GM19025 (cell line): ENCODE results near the gene DCXR.
A peak's percentile ranks its signal among the peaks of the same experiment; 100 is the strongest.

Experiments
- ATAC-seq: cut with Tn5 transposase; IDR thresholded peaks from one replicate; pipeline ENCODE4 v1.9.1; 2021; ENCODE audit warnings: mild to moderate bottlenecking, low read depth, moderate library complexity; ENCODE audit not compliant: unreplicated experiment

Gene DCXR

DNA sequence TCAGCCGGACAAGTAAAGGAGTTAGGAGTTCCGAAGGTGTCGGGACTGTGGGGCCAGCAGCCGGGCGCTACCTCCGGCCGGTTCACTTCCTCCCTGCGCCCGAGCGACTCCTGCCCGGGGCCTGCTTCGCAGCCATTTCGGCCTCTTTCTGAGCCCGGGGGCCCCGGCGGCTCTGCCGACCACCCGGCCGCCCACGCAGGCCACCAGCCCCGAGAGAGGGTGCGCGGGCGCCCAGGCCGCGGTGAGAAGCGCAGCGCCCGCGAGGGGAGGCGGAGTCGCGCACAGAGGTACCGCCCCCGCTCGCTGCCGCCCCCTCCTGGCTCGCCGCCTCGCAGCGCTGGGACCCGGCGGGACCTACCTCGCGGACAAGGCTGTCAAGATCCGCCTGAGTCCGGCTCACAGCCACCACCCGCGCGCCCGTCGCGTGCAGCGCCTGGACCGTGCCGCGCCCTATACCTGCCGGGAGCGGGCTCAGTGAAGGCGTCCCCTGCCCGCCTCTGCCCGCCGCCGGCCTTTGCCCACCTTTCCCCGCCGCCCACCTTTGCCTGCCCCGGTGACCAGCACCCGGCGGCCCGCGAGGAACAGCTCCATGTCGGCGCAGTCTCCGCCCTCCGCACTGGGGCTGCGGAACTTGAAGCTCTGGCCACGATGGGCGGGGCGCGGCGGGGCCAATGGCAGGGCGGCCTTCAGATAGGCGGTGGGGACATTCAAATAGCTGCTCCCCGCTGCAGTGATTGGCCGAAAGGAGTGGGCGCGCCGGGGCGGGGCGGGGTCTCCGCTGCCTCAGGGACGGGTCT is at the start of gene DCXR:
TSS of gene DCXR (minus strand) at position 606 of the 797 bp plus-strand sequence. CDS start at position 591, 15 bp downstream.
- peak; percentile 85 for ATAC-seq

DNA sequence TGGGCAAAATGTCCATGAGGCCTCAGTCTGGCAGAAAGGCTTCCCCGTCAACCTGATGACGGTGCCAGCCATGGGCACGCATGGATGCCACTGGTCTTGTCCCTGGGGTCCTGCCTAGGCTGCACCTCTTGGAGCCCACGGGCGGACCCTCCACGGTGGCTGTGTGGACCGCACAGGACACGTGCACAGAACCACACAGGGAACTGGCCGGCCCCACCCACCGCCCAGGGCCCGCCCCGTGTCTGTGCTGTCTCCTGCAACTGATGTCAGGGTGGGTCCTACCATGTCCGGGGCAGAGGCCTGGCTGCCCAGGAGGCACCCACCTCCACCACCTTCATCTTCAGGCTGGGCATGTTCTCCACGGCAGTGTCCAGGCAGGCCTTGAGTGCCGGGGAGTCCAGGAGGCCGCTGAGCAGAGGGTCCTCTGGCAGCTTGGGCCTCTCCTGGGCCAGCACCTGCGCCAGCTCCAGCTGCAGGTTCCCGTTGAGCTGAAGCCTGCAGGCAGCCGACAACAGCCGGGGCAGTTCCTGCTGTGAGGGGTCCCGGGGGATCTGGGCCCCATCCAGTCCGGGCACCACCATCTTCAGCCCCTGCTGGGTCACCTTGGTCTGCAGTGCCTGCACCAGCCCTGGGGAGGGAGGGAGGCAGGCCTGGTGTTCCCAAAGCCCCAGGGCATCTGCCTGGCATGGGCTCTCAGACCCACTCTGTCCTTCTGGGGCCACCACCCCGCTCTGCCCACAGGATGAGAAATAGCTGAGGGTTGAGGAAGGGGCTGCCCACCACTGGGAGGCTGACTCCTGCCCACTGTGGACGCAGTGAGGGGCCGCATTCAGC is 48.7 kb upstream of the DCXR start:
- no peak for ATAC-seq

DNA sequence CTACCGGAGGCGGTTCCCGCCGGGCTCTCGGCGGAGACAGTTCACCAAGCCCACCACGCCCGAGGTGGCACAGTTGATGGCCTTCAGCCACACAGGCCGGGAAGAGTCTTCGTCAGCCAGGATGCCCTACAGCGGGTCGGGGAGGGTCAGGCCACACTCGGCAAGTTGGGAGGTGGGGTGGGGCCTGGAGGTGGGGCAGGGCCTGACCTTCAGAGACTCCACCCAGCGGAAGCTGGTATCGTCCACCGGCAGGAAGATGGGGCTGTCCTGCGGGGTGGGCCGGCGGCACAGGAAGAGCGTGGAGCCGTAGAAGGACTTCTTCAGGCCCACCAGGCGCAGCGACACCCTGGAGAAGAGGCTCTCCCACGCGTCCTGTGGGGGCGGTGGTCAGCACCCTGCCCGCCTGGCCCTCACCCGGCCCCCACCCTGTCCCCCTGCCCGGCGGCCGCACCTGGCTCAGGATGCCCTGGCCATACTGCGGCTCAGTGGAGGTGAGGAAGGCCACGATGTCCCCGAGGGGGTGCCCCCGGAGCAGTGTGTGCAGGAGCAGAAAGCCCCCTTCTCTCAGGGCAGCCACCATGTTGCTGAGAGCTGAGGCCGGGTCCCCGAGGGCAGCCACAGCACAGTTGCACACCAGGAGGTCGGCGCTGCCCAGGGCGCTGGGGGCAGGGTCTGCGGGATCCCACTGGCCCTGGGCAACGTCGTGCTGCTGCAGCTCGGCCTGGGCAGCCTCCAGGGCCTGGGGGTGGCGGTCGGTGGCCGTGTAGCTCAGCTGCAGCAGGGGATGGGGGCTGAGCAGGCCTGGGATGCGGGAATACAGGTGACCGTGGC is 47.7 kb upstream of the DCXR start:
- no peak for ATAC-seq

DNA sequence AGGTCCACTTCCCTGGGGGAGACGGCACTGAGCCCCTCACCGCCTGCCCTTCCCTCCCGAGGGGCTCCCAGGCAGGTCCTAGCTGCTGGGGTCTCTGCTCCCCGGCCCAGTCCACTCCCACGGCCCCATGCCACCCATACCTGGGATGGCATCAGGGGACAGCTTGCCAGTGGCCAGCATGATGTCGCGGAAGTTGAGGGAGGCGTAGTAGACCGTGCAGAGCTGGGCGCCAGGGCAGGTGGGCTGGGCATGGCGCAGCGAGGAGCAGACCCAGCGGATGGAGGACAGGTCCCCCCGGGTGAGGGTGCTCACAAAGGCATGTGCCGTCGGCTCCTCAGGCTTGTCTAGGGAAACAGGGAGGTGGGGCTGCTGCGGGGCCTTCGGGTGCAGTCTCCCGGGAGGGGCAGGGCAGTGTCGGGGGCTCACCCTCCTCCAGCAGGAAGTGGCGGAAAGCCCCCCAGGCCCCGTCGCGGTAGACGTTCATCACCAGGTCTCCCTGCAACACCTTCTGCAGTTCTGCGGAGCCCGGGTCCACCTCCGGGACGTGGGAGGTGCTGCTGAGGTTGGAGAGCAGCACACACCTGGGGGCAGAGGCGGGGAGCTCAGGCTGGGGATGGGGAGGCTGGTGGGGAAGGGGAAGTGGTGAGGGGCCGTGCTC is 47.0 kb upstream of the DCXR start:
- no peak for ATAC-seq

DNA sequence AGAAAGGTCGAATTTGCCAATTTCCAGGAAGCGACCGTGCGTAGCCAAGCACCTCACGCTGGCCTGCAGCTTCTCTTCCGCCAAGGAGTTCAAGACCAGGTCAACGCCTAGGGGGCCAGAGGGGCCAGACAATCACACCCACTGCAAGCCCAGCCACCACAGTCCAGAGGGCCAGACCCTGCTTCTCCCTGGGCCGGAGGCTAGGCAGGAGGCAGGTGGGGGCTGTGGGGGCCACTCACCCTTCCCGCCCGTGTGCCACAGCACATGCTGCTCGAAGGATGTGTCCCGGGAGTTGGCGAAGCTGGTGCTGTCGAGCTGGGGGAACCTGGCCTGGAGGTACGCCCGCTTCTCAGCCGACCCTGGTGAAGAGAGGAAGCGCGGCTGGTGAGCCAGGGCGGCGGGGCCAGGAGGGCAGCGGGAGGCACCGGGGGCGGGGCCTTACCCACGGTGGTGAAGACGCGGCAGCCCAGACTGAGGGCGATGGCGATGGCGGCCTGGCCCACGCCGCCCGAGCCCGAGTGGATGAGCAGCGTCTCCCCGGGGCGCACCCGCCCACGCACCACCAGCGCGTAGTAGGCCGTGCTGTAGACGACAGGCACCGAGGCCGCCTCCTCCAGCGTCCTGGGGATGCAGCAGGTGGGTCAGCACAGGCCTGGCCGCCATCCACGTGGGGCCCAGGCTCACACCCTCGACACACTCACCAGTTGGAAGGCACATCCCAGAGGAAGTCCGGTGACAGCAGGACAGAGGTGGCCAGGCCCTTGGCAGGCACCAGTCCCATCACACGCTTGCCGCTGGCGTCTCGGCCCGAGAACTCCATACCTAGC is 46.2 kb upstream of the DCXR start:
- no peak for ATAC-seq

DNA sequence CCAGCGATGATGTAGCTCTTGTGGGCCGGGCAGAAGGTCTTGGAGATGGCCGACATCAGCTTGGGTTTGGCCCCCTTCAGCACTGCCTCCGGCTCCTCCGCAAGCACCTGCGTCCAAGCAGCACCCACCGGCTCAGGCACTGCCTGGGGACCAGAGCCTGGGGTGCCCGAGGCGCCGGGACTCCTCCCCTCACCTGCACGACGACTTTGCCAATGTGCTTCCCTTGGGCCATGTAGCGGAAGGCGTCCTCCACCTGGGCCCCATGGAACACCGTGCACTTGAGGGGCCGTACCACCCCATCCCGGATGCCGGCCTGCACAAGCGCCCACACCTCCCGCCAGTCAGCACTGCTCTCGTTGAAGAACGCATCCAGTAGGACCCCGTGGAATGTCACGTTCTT is 45.5 kb upstream of the DCXR start:
- no peak for ATAC-seq

DNA sequence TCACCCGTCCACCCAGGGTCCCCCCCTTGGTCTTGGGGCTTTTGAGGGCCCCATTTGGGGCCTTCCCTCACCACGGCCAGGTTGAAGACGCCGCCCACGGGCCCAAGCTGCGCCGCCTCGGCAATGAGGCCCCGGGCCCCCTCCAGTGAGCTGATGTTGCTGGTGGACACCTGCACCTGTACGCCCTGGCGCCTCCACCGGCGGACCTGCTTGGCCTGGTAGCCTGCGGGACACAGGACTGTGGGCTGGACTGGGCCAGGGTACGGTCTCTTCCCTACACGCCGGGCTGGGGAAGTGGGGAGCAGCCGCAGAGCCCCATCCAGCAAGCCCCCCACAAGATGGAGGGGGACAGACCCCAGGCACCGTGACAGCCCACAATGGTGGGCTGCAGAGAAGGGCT is 45.0 kb upstream of the DCXR start:
- no peak for ATAC-seq

DNA sequence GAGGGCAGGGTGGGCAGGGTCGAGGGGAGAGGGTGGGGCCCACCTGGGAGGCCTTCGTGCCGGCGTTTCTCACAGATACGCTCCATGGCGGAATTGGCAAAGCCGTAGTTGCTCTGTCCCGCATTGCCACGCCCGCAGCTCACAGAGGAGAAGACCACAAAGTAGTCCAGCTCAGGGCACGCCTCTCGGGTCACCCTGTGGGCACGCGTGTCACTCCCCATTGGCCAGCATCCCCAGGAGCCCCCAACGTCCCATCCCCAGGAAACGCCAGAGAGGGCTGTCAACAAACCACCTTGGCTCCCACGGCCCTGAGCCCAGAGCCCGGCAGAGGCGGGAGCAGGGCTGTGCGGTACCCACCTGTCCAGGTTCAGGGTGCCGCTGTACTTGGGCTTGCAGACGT is 44.5 kb upstream of the DCXR start:
- no peak for ATAC-seq

DNA sequence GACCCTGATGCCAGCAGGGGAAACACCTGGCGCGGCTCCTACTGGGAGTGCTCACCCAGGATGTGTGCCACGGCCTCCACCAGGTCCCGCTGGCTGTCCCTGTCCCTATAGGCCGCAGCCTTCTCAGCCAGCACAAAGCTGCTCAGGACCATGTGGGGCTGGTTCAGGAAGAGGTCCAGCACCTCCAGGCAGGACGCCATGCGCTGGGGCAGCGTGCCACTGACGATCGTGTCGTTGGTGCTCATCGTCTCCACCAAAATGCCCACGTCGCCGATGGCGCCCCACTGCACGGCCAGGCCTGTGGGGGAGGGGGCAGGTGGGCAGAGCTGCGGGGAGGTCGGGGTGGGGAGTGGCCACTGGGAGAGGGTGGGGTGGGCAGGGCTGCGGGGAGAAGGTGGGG is 44.0 kb upstream of the DCXR start:
- no peak for ATAC-seq

DNA sequence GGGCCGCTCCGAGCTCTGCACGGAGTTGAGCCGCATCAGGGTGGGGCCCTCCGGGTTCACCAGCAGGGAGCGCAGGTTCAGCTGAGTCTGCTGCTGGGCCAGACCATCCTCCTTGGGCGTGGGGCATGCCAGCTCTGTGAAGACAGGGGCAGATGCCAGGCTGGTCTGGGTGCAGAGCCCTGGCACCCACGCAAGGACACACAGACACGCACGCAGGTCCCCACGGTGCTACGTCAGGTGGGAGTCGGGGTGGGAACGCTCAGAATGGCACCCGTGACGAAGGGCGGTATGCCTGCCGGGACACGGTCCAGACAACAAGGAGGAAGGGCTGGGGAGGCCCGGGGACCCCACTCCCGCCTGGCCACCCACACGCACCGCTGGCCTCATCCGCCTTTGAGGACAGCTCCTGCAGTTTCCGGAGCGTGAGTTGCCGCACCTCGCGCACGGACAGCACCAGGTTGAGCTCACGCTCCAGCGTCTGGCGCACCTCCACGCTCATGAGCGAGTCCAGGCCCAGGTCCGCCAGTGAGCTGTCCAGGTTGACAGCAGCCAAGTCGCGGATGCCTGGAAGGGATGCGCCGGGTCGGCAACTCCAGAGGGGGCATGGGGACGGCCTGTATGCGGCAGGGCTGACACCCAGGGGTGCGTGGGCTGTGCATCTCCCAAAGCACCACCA is 43.4 kb upstream of the DCXR start:
- no peak for ATAC-seq

DNA sequence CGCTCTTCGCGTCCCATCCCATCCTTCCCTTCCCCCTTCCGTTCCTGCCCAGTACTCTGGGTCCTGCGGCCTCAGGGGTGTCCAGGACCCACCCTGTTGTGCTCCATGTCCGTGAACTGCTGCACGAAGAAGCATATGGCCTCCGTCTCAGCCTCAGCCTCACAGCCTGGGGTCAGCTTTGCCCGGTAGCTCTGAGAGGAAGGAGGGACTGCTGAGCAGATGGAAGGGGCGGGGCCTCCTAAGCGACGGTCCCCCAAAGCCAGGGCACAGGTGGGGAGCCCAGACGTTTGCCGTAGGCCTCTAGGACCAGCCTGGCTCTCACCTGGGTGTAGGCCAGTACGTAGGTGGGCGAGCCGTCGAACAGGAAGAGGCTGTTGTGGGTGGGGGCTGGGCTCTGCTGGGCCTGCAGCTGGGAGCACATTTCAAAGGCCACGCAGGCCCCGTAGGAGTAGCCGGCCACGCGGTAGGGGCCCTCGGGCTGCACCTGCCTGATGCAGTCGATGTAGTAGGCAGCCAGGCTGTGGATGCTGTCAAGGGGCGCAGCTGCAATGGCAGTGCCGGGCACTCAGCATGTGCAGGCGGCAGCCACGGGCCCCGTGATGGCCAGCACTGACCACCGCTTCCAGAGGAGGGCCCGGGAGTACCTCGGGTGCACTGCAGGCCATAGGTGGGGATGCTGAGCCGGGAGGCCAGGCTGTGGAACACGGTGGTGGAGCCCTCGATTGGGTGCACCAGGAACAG is 42.7 kb upstream of the DCXR start:
- no peak for ATAC-seq

DNA sequence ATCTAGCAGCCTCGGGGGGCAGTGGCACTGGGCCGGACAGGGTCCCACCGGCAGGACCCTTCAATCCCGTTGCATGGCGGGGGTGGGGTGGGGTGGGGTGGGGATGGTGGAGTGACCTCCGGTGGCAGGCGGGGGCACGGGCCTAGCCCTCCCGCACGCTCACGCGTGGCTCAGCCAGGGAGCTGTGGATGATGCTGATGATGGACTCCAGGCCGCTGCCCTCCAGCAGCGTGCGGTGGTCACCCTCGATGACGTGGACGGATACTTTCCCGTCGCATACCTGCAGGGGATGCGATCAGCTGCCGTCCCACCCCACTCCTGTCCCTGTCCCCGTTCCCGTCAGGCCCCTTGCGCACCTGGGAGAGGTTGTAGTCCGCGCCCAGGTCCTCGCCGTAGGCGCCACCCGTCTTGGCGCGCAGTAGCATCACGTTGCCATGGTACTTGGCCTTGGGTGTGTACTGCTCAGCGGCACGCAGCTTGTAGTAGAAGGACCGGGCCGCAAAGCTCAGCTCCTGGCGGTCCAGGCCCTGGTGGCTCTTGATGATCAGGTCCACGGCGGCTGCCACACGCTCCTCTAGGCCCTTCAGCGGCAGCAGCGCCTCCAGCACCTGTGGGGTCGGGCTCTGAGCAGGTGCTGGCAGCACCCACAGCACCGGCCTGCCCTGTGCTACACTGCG is 41.6 kb upstream of the DCXR start:
- ATAC-seq = no peak

DNA sequence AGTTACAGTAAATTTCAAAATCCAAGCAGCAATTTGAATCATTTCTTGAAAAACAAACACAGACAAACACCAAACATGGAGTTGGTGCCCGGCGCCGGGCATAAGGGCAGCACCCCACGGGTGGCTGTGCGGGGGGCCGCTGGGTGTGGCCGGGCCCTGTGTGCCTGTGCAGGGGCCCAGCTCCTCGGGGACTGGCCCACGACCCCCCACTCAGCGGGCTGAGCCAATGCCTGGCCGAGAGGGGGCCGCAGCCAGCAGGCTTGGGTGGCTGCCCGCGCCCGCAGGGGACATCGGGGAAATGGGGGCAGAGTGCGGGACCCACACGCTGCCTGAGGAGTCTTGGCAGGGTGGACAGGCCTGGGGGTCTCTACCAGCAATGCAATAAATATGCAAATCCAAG is 40.9 kb upstream of the DCXR start:
- no peak for ATAC-seq

DNA sequence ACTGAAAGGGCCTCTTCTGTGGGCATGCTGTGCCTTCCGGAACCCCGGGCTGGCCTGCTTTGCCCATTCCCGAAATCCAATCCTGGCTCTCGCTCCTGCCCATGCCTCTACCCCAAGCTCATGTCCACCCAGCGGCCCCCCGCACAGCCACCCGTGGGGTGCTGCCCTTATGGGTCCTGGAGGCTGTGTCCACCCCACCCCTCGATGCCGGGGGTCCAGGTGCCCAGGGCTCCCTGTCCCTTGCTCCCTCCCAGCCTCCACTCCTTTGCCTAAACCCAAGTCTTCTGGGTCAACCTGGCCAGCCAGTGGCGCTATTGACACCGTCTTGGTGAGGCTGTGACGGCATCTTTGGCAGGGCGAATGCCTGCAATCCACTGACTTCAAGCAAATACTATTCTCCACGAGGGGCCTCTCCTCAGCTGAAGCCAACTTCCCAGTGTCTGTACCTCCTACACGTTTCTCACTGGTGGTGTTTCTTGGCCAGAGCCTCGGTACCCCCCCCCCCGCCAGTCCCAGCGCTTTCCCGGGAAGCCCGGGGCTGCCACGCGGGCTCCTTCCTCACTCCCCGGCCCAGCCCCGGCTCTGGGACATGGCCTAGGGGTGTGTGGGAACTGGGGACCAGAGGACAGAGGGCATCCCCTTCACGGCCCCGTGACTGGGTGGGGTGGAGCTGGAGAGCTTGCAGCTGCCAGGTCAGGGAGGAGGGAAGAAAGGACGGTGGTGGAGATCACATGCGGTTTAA is 40.3 kb upstream of the DCXR start:
- no peak for ATAC-seq

DNA sequence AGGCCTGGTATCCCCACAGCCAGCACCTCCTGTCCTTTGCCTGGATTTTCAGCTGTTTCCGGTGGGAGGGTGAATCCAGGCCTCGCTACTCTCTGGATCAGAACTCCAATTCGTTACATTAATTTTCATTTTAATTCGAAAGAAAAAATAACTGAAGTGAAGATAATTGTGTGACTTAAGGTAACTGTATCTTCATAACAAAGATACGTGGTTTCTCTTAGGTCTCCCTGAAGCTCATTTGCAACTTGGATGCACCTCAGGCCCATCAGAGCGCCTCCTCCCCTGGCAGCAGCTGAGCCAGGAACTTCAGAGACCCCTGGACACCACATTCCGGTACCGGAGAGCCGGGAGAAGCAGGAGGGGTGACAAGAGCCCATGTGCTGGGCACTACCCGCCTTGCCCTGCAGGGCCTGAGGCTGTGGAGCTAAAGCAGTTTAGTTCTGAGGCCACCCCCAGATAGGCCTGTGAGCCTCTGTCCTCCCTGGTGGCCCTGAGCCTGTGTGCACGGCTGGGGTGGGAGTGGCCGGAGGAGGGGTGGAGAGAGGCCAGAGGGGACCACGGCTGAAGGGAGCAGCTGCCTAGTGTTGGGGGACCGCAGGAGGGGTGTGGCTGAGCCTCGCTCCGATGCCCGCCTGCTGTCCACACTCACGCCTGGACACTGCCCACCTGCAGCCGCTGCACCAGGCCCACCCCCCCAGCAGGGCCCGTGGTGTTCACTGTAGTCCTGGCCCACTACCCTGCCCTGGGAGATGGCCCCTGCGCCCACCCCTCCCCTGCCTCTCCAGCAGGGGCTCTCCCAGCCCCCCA is 39.5 kb upstream of the DCXR start:
- ATAC-seq = no peak

DNA sequence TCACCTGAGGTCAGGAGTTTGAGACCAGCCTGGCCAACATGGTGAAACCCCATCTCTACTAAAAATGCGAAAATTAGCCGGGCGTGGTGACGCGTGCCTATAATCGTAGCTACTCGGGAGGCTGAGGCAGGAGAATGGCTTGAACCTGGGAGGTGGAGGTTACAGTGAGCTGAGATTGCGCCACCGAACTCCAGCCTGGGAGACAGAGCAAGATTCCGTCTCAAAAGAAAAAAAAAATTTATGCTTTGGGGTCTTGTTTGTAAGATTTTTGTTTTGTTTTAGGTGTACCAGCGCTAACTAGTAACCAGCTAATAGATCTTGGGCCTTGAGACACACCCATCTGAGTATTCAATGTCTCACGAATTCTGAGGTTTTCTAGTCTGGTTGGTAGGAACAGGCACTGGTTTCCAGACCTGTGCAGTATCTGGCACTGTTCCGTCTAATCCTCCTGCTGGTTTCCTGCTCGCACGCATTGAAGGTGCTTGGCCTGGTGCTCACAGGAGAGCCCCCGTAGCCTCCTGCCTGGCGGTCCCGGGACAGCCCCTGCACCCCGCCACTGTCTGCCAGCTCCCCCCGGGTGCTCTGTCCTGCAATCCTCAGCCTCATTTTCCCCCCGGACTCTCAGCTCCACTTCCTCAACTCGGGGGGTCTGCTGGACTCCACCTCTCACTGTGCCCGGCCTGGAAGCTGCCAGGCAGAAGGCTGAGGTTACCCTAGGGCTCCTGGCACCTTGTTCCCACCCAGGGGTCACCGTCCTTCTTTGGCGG is 38.7 kb upstream of the DCXR start:
- ATAC-seq = no peak
